Activated naive CD4-positive, alpha-beta T cell (primary cell): ENCODE measurements around the gene GPX5.
"Not testable (repeated sequence)": the region's sequence is repeated elsewhere in the genome, so short reads cannot be mapped to it uniquely, and the experiment has no call there.

ENCODE experiments used
- DNase-seq, 4 experiments: peaks; one replicate each; lab custom pipeline; 2025; lab: John Stamatoyannopoulos, UW

GPX5 gene

GRCh38 chr6:28525496-28526039, at the start of gene GPX5:
GPX5 (plus strand) TSS chr6:28525881; CDS start chr6:28526014, 133 bp downstream.
- DNase-seq: peak in 1 of 4 experiments; percentile 3

- no peak for DNase-seq
Measured at GRCh38 chr6:28478518-28478917, 47.2 kb upstream of the GPX5 start.

GRCh38 chr6:28480253-28480932, 45.3 kb upstream of the GPX5 start:
- DNase-seq: no peak

- no peak for DNase-seq
Measured at GRCh38 chr6:28485482-28485881, 40.2 kb upstream of the GPX5 start.

- no peak for DNase-seq
Measured at GRCh38 chr6:28486533-28486932, 39.1 kb upstream of the GPX5 start.

- DNase-seq: no peak
Measured at GRCh38 chr6:28486988-28487742, 38.5 kb upstream of the GPX5 start.

GRCh38 chr6:28488916-28489365, 36.7 kb upstream of the GPX5 start:
- DNase-seq: no peak

- no peak for DNase-seq
Measured at GRCh38 chr6:28489366-28490204, 36.1 kb upstream of the GPX5 start.

- no peak for DNase-seq
Measured at GRCh38 chr6:28490205-28490890, 35.3 kb upstream of the GPX5 start.

- DNase-seq: no peak
Measured at GRCh38 chr6:28491984-28492317, 33.7 kb upstream of the GPX5 start.

- DNase-seq: no peak
Measured at GRCh38 chr6:28496099-28496779, 29.4 kb upstream of the GPX5 start.

- no peak for DNase-seq
Measured at GRCh38 chr6:28497306-28497705, 28.4 kb upstream of the GPX5 start.

GRCh38 chr6:28497893-28498292, 27.8 kb upstream of the GPX5 start:
- no peak for DNase-seq

GRCh38 chr6:28501259-28501658, 24.4 kb upstream of the GPX5 start:
- DNase-seq: no peak

GRCh38 chr6:28502136-28502535, 23.5 kb upstream of the GPX5 start:
- DNase-seq: not testable (repeated sequence)

- not testable (repeated sequence) for DNase-seq
Measured at GRCh38 chr6:28502709-28503305, 22.9 kb upstream of the GPX5 start.

- DNase-seq: no peak
Measured at GRCh38 chr6:28505733-28506132, 19.9 kb upstream of the GPX5 start.

GRCh38 chr6:28506807-28507475, 18.7 kb upstream of the GPX5 start:
- DNase-seq: no peak

- no peak for DNase-seq
Measured at GRCh38 chr6:28511628-28512300, 13.9 kb upstream of the GPX5 start.

GRCh38 chr6:28512387-28512786, 13.3 kb upstream of the GPX5 start:
- not testable (repeated sequence) for DNase-seq
